Measurements from ENCODE around the gene GRWD1.

Gene GRWD1

DNA sequence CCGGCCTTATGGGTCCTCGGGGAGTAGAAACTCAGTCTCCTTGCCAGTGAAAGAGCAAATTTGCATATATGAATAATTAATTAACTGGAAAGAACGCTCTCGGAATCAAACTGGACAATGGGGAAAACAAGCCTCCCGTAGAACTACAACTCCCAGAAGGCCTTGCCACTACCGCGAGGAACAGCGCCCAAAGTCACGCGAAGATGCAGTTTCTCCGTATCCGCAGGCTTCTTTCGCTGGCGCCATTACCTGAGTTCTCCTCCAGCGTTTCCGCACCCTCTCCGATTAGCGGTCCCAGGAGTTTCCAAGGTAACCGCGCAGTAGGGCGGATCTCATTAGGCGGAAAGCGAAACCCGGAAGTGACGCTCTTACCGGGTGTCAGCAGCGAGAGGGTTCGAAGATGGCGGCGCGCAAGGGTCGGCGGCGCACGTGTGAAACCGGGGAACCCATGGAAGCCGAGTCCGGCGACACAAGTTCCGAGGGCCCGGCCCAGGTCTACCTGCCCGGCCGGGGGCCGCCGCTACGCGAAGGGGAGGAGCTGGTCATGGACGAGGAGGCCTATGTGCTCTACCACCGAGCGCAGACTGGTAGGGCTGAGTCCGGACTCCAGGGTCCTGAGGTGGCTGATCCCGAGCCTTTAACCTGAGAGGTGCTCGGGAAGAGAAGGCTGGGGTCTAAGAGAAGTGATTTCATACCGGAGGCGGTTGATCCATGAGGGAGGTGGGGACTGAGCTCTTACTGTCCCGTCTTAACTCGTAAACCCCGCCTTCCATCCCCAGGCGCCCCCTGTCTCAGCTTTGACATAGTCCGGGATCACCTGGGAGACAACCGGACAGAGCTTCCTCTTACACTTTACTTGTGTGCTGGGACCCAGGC is at the start of gene GRWD1:
GRWD1 (plus strand) TSS at position 378 of the 876 bp plus-strand sequence; CDS start at position 401, 23 bp downstream.
- DNase-seq: peak; percentile 95 to 97

DNA sequence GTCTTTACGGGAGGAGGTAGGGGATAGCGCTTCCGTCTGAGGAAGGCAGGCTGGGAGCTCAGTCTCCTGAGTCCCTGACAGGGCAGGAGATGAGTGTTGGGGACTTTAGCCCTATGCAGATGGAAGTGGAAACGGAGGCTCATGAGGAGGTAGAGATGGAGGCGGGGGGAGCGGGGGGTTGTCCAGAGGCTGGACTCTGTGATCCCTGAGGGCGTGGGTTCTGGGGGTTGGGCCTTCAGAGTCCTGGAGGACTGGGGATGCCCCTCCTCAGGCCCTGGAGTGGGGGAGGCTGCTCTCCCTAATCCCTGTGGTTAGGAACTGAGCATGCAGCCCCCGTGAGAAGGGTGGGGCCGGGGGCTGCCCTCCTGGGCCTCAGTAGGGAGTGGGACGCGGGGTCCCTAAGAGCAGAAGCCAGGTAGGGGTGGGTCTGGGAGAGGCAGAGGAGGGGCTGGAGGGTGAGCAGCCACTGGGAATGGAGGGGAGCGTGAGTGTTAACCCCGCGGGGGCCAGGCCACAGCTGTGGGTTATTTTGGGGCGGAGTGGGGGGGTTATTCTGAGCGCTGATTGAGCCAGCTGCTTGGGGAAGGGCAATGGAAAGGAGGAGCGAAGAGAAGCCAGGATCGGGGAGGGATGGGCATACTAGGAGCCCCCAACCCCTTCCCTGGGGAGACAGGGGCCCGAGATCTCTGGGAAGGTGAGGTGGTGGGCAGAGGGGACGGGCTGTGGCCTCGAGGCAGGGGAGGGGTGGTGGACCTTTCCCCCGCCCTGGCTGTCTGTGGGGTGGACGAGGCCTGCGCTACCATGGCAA is 49.6 kb upstream of the GRWD1 start:
- DNase-seq: no peak

DNA sequence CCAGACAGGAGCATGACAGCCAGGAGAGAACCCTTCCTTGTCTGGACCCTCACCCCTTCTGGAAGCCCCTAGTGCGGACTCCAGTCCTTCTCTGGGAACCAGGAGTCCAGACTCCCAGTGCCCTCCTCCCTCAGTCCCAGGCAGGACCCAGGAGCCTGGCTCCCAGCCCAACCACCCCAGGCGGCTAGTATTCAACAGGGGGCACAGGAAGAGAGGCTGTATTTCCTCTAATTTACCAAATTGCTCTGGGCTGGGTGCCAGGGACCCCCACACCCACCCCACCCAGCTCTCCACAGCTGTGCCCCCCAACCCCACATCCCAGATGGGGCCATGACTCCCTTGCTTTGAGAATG is 49.0 kb upstream of the GRWD1 start:
- DNase-seq: no peak

DNA sequence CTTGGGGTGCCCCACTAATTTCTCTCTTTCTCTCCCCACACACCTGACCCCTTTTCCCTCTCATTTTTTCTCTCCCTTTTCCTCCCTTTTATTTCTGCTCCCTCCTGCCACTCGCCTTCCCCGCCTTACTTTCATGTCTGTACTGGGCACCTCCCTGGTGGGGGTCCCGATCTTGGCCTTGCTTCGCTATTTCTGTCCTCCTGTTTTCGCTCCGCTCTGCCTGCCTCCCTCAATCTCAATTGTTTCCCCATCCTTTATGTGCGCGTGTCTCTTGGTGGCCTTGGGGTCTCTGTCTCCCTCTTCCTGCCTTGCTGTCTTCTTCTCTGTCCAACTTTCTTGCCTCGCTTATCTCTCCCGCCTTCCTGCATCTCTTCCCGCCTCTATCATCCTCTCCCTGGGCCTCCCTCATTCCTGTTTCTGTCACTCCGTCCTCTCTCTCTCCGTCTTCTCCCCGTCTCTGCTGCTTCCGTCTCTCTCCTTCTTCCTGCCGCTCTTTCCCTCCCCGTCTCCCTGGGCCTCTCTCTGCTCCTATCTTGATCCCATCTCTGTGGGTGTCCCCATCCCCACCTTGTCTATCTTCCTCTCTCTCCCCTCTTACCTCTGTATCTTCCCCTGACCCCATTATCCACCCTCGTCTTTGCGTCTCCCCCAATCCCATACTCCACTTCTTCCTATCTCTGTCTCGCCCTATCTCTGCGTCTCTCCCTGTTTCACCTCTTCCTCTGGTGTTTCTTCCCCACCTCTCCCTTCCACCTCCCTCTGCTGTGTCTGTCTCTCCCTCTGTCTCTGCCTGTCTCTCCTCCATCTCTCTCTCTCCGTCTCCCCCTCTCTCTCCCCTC is 48.3 kb upstream of the GRWD1 start:
- DNase-seq: no peak

DNA sequence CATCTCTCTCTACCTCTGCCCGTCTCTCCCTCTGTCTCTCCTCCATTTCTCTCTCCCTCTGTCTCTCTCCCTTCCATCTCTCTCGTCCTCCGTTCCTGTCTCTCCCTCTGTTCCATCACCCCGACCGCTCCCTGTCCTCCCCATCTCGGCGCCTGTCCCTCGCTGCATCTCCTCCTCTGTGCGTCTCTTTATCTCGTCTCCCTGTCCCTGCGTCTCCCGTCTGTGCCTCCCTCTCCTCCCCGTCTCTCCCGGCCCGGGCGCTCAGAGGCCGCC is 47.7 kb upstream of the GRWD1 start:
- DNase-seq: no peak

DNA sequence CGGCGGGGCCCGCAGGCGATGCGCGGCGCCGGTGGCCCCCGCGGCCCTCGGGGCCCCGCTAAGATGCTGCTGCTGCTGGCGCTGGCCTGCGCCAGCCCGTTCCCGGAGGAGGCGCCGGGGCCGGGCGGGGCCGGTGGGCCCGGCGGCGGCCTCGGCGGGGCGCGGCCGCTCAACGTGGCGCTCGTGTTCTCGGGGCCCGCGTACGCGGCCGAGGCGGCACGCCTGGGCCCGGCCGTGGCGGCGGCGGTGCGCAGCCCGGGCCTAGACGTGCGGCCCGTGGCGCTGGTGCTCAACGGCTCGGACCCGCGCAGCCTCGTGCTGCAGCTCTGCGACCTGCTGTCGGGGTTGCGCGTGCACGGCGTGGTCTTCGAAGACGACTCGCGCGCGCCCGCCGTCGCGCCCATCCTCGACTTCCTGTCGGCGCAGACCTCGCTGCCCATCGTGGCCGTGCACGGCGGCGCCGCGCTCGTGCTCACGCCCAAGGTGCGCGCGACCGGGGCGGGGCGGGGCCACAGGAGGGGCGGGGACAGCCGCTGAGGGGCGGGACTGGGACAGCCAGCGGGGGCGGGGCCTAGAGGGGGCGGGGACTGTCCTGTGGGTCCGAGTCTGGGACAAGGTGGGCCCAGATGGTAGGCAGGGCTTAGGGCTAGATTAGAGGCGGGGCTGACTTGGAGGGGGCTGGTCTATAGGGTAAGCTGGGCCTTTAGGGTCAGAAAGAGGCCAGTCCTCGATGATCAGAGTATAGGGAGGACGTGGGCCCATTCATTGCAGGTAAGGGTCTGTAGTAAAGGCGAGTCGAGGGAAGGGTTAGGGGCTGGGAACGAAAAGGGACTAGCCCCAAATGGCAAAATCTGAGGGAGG is 47.2 kb upstream of the GRWD1 start:
- peak; percentile 86 to 92 for DNase-seq

DNA sequence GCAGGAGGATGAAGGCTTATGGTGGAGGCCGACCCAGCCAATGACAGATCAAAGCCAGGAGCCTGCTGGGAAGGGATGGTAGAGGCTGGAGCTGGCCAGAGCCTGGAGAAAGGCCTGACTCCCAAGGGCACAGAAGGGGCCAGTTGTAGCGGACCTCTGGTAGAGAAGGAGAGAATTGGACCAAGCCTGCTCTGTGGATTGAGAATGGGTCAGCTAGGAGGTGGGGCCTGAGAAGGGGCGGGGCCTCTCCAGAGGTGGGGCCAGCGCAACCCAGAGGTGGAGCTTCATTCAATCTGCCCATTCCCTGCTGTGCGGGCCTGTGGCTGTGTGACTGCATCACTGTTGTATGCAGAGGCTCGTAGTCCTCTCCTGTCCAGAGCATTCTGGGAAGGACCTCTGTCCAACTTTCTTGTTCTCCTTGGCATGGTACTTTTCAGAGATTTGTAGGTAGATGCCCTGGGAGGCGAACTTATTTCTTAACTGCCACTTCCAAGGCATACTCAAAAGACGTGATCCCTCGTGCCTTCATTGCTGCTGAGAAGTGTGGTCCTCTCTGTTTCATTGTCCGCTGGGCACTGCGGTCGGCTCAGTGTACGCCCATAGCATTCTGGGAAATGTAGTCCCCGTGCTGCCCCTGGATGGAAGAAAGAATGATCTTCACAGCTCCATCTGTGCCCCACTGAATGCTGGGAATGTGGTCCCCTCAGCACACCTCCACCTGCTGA is 45.6 kb upstream of the GRWD1 start:
- DNase-seq: peak; percentile 27 to 56

DNA sequence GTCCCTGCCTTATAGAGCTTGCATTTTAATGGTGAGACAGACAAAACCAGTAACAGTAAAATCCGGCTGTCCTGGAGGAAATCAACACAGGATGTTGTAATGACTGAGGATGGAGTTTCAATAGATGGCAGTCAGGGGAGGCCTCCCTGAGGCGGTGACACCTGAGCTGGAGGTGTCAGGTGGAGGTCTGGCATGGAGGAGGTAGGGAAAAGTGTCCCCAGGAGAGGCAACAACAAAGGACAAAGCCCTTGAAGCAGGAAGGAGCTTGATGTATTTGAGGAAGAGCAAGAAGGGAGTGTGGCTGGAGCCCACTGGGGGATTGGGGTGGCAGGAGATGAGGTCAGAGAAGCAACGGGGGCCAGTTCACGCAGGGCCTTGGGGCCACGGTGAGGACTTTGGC is 44.5 kb upstream of the GRWD1 start:
- DNase-seq: no peak

DNA sequence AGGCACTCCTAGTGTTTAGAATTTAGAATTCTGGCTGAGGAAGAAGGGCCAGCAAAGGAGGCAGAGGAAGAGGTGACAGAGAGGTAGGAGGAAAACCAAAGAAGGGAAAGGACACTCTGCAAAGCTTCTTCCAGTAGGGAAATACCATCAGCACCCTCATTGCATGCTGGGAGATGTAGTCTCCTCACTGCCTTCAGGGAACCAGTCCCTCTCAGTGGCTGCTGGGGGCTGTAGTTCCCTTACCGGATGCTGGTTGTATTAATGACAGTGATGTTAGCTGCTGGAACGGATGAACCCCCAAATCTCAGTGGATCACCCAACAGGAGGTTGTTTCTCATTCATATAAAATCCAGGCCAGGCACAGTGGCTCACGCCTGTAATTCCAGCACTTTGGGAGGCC is 42.2 kb upstream of the GRWD1 start:
- peak; percentile 70 to 75 for DNase-seq

DNA sequence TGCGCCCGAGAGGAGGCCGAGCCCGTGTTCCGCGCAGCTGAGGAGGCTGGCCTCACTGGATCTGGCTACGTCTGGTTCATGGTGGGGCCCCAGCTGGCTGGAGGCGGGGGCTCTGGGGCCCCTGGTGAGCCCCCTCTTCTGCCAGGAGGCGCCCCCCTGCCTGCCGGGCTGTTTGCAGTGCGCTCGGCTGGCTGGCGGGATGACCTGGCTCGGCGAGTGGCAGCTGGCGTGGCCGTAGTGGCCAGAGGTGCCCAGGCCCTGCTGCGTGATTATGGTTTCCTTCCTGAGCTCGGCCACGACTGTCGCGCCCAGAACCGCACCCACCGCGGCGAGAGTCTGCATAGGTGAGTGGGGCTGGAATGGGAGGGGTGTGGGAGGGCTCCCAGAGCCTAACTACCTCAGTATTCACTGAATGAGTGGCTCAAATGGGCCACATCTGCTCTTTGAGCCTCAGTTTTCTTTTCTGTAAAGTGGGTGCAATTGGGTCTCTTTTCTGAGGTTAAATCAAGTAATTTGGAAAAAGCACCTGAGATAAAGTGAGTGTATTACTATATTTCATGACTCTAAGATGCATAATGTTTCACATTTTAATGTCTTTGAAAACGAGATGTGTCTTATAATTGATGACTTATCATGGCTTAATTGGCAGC is 40.6 kb upstream of the GRWD1 start:
- no peak for DNase-seq

DNA sequence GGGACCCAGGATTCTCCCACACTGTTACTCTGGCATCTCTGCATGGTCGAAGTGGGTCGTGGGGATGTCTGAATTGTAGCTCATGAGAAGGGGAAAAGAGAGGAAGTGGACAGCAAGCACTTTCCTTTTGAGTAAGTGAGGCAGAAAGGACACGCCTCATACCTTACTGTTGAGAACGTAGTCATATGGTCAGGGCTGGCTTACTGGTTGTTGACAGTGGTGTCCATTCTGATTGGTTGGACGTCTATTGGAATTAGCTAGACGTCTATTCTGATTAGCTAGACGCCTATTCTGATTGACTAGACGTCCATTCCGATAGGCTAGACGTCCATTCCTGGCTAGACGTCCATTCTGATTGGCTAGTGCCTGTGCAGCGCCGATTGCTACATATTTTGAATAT is 39.9 kb upstream of the GRWD1 start:
- DNase-seq: no peak

DNA sequence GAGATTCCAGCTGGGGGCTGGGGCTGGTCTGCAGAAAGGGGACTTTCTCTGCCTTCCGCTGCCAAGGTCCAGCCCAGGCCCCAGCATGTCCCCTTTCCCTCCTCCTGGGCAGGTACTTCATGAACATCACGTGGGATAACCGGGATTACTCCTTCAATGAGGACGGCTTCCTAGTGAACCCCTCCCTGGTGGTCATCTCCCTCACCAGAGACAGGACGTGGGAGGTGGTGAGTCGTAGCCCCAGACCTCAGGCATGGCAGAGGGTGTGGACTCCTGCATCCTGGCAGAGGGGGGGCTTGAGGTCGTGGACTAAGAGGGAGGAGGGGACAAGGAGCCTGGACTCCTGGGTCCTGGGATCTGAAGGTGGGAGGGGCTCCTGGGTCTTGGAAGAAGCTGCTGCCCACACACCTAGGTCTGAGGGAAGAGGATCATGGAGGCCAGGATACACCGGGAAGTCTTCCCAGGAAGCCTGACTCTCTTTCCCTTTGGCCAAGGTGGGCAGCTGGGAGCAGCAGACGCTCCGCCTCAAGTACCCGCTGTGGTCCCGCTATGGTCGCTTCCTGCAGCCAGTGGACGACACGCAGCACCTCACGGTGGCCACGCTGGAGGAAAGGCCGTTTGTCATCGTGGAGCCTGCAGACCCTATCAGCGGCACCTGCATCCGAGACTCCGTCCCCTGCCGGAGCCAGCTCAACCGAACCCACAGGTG is 31.8 kb upstream of the GRWD1 start:
- DNase-seq: no peak

DNA sequence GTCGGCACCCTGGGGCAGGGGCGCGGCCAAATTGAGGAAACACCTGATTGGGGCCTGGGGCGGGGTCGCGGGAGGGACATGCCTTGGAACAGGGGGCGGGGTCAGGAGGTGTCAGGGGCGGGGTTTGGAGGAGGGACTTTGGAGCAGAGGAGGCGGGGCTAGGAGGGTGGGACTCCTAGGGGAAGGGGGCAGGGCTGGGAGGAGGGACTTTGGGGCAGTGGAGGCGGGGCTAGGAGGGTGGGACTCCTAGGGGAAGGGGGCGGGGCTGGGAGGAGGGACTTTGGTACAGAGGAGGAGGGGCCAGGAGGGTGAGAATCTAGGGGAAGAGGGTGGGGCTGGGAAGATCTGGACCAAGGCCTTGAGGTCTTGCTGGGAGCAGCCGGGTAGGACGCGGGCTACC is 30.4 kb upstream of the GRWD1 start:
- DNase-seq: peak; percentile 82 to 85

DNA sequence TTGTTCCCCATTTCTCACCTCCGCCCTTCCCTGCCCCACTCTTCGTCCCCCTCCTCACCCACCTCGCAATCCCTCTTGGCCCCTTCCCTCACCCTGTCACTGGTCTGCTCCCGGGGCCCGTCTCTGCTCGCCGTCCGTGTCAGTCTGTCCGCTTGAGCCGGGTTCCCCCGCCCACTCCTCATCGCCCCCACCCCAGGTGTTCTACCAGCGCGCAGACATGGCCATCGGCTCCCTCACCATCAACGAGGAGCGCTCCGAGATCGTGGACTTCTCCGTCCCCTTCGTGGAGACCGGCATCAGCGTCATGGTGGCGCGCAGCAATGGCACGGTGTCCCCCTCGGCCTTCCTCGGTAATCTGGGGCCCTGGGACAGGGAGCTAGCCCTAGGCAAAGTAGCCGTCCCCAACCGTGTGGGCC is 30.0 kb upstream of the GRWD1 start:
- no peak for DNase-seq

DNA sequence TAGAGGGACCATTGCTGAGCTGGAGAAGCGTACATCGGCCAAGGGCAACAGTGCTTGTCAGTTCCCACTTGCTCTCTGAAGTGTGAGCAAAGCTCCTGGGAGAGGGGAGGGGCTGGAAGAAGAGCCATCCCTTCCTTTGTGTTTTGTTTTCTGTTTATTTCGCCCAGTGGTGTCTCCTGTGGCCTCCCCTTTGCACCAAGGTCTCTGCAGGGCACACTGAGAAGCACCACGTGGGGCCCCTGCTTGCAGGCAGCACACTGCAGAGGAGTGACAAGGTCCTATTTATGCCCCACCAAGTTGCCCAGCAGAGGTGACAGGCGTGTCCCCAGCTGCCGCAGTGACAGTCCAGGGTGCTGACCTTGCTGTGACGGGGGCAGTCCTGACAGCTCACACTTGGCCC is 28.4 kb upstream of the GRWD1 start:
- DNase-seq: no peak

DNA sequence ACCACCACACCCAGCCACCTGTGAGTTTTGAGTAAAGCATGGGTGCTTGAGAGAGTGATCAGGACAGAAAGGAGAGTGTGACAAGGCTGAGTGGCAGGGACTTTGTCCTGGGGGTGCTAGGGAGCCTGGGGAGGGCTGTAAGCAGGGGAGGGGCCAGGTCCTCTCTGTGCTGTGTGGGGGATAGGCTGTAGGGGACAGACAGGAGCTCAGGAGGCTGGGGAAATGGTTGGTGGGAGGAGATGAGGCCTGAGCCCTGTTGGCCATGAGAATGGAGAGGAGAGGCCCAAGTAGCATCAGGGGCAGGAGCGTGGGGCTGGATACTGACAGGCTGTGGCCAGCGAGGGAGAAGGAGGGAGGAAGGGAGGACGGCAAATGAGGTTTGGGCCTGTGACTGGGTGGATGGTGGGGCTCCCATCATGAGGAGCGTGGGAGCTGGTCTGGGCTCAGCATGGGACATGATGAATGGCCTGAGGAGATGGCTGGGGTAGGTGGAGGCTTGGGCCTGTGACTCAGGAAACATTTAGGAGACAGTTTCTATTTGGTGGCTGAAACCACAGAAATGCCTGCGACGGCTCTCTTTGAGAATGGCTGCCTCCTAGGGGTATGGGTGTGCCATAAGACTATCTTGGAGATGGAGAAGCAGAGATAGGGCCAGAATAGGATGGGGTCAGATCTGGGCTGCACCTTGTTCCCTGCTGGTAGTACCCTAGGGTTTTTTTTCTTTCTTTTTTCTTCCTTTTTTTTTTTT is 27.3 kb upstream of the GRWD1 start:
- DNase-seq: no peak

DNA sequence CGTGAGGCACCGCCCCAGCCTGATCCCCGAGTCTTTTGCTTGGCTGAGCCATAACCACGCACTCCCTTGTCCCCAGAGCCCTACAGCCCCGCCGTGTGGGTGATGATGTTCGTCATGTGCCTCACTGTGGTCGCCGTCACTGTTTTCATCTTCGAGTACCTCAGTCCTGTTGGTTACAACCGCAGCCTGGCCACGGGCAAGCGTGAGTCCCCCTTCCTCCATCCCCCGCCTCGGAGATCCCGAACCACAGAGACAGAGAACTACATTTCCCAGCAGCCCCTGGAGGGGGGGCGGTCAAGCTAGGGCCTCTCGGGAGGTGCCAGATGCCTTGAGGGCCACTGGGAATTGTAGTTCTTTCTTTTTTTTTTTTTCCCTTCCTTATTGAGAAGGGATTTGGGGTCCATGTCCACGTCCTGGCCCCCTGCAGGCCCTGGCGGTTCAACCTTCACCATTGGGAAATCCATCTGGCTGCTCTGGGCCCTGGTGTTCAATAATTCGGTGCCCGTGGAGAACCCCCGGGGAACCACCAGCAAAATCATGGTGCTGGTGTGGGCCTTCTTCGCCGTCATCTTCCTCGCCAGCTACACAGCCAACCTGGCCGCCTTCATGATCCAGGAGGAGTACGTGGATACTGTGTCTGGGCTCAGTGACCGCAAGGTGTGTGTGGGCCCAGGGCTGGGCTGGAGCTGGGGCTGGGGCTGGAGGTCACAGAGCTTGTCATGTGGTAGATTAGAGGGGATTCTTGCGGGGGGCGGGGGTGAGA is 26.4 kb upstream of the GRWD1 start:
- DNase-seq: peak; percentile 83 to 84

DNA sequence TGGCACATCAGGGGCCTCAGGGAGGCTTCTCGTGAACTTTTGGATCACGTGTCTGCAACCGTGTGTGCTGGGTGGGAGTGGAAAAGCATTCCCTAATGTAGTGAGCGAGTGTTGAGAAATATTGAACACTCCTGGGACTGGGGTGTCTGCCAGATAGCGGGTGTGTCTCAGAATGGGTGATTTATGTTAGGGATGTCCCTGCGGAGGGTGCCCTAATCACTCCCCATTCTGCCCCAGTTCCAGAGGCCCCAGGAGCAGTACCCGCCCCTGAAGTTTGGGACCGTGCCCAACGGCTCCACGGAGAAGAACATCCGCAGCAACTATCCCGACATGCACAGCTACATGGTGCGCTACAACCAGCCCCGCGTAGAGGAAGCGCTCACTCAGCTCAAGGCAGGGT is 24.2 kb upstream of the GRWD1 start:
- no peak for DNase-seq

DNA sequence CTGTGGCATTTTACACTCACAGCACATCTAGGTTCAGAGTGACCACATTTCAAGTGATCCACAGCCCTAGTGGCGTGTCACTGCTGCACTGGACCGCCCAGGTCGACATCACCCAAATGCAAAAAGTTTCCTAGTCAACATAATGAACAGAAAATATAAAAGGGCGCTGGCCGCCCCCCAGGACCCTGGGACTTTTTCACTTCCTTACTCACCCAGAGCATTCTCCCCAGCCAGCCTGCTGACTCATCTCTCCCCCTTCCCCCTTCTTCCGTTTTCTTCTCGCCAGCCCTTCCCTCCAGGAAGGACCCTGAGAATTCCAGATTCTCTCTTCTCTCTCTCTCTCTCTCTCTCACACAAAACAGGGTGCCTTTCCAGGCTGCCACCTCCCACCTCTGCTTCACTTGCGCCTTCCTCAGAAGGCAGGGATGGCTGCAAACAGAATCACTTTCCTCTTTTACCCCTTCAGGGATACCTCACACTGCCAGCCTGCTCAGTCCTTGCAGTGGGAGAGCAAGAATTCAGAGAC is 21.0 kb upstream of the GRWD1 start:
- peak in 1 of 2 donors; percentile 16 for DNase-seq

Data from CD4-positive, alpha-beta T cell treated with Interferon alpha-2 for 1 hour (primary cell).